ENCODE results near the gene KIF18B.
"Not testable (repeated sequence)": the region's sequence is repeated elsewhere in the genome, so short reads cannot be mapped to it uniquely, and the experiment has no call there.

The KIF18B gene

DNA sequence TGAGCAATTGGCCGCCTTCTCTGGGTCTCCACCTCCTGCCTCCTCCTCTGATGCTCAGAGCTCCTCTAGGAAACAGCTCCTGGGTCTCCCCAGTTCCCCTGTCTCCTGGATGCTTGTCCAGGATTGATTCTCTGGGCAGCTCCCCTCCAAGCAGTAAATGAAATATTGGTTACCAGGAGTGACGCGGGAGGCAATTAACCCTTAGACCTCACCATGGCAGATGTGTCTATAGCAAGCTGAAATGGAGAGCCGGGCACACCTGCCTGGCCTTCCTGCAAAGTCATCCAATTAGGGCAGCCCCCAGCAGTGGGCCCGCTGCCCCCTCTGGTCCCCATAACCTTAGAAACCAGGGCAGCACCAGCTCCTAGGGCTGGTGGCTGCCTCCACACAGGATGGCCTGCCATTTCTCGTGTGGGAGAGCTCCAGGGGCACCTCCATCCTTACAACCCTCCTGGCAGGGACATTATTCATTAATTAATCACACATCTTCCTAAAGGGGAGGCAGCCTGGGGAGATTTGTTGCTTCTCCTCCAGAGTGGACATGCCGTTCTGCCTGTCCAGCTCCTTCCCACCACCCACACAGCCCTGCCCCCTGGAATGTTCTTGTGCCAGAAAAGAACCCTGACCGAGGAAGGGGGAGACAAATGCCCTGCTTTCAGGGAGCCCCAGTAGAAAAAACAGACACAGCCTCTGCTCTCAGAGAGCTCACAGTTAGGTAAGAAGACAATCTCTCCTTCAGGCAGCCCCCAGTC, 8.3 kb upstream of the KIF18B start:
- in situ Hi-C loops (cut with HindIII; ENCODE audit: low sequenced_read_pairs) = no loop called here
- no peak overlapping the region for H3K4me3 ChIP-seq (ENCODE audit: low read depth, low read length)
- no peak for TF ChIP-seq CTCF (IDR thresholded peaks at IDR 0.05; ENCODE audit: low read depth, low read length)
- DNase-seq (ENCODE audit: low read depth, low spot score) = no peak

DNA sequence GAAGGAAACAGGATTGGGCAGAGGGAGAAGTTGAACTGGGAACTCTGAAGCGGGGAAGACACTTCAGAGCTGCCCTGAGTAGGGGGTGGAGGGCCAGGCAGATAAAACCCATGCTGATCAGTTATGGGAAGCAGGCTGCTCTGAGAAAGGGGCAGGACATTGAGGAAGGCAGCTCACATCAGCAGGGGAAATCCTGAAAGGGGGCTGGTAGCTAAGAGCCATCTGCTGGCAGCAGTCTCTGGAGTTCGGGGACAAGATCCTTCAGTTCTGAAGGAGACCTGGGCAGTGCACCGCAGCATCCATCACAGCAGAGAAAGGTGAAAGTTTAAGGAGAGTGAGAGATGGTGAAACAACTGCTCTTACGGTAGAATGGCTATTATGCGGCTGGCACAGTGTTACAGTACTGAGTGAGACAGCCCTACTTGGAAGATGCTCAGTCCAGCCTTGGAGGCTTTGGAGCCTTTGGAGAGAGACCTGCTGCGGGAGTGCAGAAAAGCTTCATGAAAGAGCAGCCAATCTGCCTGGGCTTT, 5.4 kb upstream of the KIF18B start:
- H3K4me3 ChIP-seq (ENCODE audit: low read depth, low read length) = no peak overlapping the region
- no peak for TF ChIP-seq CTCF (IDR thresholded peaks at IDR 0.05; ENCODE audit: low read depth, low read length)
- in situ Hi-C loops (cut with HindIII; ENCODE audit: low sequenced_read_pairs) = no loop called here
- DNase-seq (ENCODE audit: low read depth, low spot score) = no peak

DNA sequence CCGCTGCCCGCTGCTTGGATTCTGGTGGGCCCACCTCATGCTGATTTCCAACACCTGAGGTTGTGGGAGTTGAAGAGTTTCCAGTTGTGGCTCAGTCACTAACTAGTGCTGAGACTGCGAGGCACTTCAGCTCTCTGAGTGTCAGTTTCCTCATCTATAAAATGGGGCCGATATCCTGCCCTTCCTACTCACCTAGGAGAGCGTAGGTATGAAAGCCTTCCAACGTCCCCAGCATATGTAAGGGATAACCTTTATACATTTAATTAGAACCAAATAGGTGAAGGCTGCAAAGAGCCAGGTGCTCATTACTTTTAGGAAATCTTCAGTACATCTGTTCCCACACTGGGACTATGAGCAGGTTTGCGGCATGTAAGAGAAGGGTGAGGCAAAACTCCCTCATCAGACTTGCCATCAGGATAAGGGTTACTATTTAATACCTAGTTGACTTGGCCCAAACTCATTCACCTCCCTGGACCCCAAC, 782 bp upstream of the KIF18B start:
- peak overlapping the region; percentile 87 for H3K4me3 ChIP-seq (ENCODE audit: low read depth, low read length)
- no peak for DNase-seq (ENCODE audit: low read depth, low spot score)
- in situ Hi-C loops (cut with HindIII; ENCODE audit: low sequenced_read_pairs) = no loop called here
- TF ChIP-seq CTCF (IDR thresholded peaks at IDR 0.05; ENCODE audit: low read depth, low read length) = no peak

DNA sequence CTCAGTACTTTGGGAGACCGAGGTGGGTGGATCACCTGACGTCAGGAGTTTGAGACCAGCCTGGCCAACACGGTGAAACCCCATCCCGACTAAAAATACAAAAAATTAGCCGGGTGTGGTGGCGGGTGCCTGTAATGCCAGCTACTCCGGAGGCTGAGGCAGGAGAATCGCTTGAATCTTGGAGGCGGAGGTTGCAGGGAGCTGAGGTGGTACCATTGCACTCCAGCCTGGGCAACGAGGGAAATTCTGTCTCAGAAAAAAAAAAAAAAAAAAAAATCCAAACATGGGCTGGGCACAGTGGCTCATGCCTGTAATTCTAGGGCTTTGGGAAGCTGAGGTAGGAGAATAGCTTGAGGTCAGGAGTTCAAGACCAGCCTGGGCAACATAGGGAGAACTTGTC, 1.9 kb downstream of the KIF18B start:
- H3K4me3 ChIP-seq (ENCODE audit: low read depth, low read length); DNase-seq (ENCODE audit: low read depth, low spot score); in situ Hi-C loops (cut with HindIII; ENCODE audit: low sequenced_read_pairs): not testable (repeated sequence)

DNA sequence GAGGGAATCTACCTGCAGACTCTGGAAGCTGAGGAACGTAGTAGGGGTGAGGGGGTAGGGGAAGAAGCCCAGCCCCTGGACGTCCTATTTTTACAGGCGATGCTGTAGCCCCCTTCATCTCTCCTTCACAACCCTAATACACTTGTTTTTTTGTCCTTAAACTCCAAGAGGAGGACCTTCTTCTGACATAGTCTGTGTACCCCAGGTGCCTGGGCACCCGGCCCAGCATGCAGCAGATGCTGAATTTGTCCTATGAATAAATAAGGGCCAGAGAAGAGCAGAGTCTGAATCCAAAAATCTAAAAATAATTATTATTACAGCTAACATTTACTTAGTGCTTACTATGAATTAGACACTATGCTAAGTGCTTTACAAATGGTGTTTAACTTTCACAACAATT, 5.1 kb downstream of the KIF18B start:
- no peak overlapping the region for H3K4me3 ChIP-seq (ENCODE audit: low read depth, low read length)
- no peak for DNase-seq (ENCODE audit: low read depth, low spot score)
- in situ Hi-C loops (cut with HindIII; ENCODE audit: low sequenced_read_pairs) = no loop called here
- no peak for TF ChIP-seq CTCF (IDR thresholded peaks at IDR 0.05; ENCODE audit: low read depth, low read length)

DNA sequence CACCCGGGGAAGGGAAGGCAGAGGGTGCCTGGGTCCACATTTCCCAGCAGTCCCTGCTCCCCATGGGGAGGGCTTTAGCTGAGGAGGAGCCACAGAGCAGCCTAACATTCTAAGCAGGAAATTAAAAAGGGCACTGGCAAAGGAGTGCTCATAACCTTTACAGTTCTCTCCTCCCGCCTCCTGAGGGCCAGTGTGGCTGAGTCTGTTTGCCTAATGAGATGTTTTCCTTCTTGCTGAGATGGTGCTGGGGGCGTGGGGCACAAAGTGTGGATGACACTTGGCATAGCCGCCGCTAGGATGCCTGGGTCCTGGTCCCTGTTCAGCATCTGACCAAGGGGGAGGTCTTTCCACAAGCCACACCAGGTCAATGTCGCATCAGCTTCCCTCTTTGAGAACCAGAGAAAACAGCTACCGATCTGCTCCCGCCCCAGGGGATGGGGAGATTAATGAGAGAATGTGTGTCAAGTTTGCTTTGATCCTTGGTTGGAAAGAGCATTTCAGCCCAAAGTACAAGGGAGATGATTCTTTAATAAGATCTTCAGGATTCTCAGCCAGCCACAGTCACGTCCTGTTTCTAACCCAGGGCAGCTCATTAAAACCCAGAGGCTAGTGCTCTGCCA, 5.8 kb downstream of the KIF18B start:
- no peak for DNase-seq (ENCODE audit: low read depth, low spot score)

More for the DNA sequence above, 5.8 kb downstream of the KIF18B start:
- H3K4me3 ChIP-seq (ENCODE audit: low read depth, low read length) = no peak overlapping the region
- TF ChIP-seq CTCF (IDR thresholded peaks at IDR 0.05; ENCODE audit: low read depth, low read length) = no peak
- in situ Hi-C loops (cut with HindIII; ENCODE audit: low sequenced_read_pairs) = no loop called here

All from astrocyte of the spinal cord (primary cell).